Transverse colon (tissue), 4 donors: ENCODE measurements around the gene YJEFN3.

ENCODE experiments used
- CTCF ChIP-seq, 5 experiments: fragments of 200-600 bp in 3 of 5; fragments of 450-650 bp in 2 of 5; sonication (generic) in 3 of 5; IDR thresholded peaks; 1 replicate in 2 of 5; 2 replicates in 3 of 5; pipeline ENCODE4 v1.5.1; 2016 to 2017; ENCODE audit warnings: antibody characterized with exemption in 5 of 5, inconsistent platforms in 3 of 5, mild to moderate bottlenecking in 2 of 5, moderate library complexity in 1 of 5
- EP300 ChIP-seq: sonication (generic); formaldehyde crosslinking; IDR thresholded peaks from one replicate; pipeline ENCODE4 v1.6.1; 2017; ENCODE audit warnings: antibody characterized with exemption, low read depth
- POLR2A ChIP-seq: fragments of 450-650 bp; IDR thresholded peaks from one replicate; pipeline ENCODE4 v1.6.1; 2016; ENCODE audit warnings: antibody characterized with exemption, mild to moderate bottlenecking, moderate library complexity
- POLR2AphosphoS5 ChIP-seq, 3 donors: sonication (generic); formaldehyde crosslinking; IDR thresholded peaks; one replicate each; pipeline ENCODE4 v1.6.1; 2016; ENCODE audit warnings: antibody characterized with exemption in 3 of 3

- TF ChIP-seq CTCF (IDR thresholded peaks at IDR 0.05) (no peak), POLR2A (no peak), EP300 (no peak), POLR2AphosphoS5 (IDR thresholded peaks at IDR 0.05) (no peak)
These were observed 9.5 kb downstream of the YJEFN3 start, which contains the start of gene CILP2 for GRCh38 chr19:19538061-19538784.
